DND-41 (cell line): ENCODE data around the gene SNX17.

Experiments
- CTCF ChIP-seq: IDR thresholded peaks from 2 replicates; pipeline ENCODE4 v1.5.1; 2012; ENCODE audit warnings: borderline replicate concordance, low read length, moderate library complexity, mild to moderate bottlenecking; ENCODE audit not compliant: poor library complexity, severe bottlenecking; ENCODE audit errors: extremely low read depth
- EZH2 ChIP-seq: IDR thresholded peaks from 3 replicates; pipeline ENCODE4 v1.6.1; 2012; ENCODE audit warnings: borderline replicate concordance, low read depth, mild to moderate bottlenecking, moderate library complexity, low read length, inconsistent platforms; ENCODE audit not compliant: severe bottlenecking

GRCh38 chr2:27322766-27323595 lies 47.4 kb upstream of the SNX17 start, which contains the start of gene MPV17:
- no peak for TF ChIP-seq CTCF
- TF ChIP-seq EZH2 = no peak
